H1 (cell line): Measurements from ENCODE around the gene ERVFRD-1.

ENCODE experiments used
- CHD1 ChIP-seq: IDR thresholded peaks from 2 replicates; pipeline ENCODE4 v1.6.1; 2012; ENCODE audit warnings: low read depth, low read length, improper control_type of control experiment
- EP300 ChIP-seq, 2 experiments: IDR thresholded peaks; 1 replicate in 1 of 2; 2 replicates in 1 of 2; pipeline ENCODE4 v1.6.1; 2011 to 2012; ENCODE audit warnings: low read depth in 2 of 2, low read length in 2 of 2, mild to moderate bottlenecking in 2 of 2, borderline replicate concordance in 1 of 2, inconsistent platforms in 1 of 2, moderate library complexity in 1 of 2
- JUN ChIP-seq: IDR thresholded peaks from 2 replicates; pipeline ENCODE4 v1.6.1; 2011; ENCODE audit warnings: low read depth, mild to moderate bottlenecking, improper control_type of control experiment, low read length
- JUND ChIP-seq: IDR thresholded peaks from 2 replicates; pipeline ENCODE4 v1.6.1; 2011; ENCODE audit warnings: mild to moderate bottlenecking, improper control_type of control experiment, low read length
- NANOG ChIP-seq: IDR thresholded peaks from 2 replicates; pipeline ENCODE4 v1.6.1; 2011; ENCODE audit warnings: low read length, low read depth, mild to moderate bottlenecking, inconsistent platforms; ENCODE audit not compliant: insufficient read depth, poor library complexity, severe bottlenecking
- NRF1 ChIP-seq: IDR thresholded peaks from 2 replicates; pipeline ENCODE4 v1.6.1; 2011; ENCODE audit warnings: mild to moderate bottlenecking, low read depth, low read length, improper control_type of control experiment
- POLR2A ChIP-seq, 2 experiments: IDR thresholded peaks; 1 replicate in 1 of 2; 2 replicates in 1 of 2; pipeline ENCODE4 v1.6.1; 2011; ENCODE audit warnings: low read depth in 2 of 2, low read length in 2 of 2, mild to moderate bottlenecking in 2 of 2; ENCODE audit errors: control extremely low read depth in 1 of 2
- RFX5 ChIP-seq: IDR thresholded peaks from 2 replicates; pipeline ENCODE4 v1.6.1; 2011; ENCODE audit warnings: low read depth, low read length, improper control_type of control experiment, borderline replicate concordance
- SP1 ChIP-seq: IDR thresholded peaks from 2 replicates; pipeline ENCODE4 v1.6.1; 2011; ENCODE audit warnings: low read depth, low read length
- TBP ChIP-seq: IDR thresholded peaks from 2 replicates; pipeline ENCODE4 v1.6.1; 2011; ENCODE audit warnings: low read depth, low read length, improper control_type of control experiment
- ZNF274 ChIP-seq: IDR thresholded peaks from 2 replicates; pipeline ENCODE4 v1.7.0; 2012; ENCODE audit warnings: low read length, borderline replicate concordance; ENCODE audit errors: extremely low read depth
- TF ChIP-seq, protein P1 (sequence below), 3 experiments: IDR thresholded peaks; 1 replicate in 2 of 3; 2 replicates in 1 of 3; pipeline versions ENCODE4 v1.5.1 to v1.6.1; 2011; ENCODE audit warnings: low read length in 3 of 3, mild to moderate bottlenecking in 3 of 3, inconsistent platforms in 2 of 3, low read depth in 1 of 3, moderate library complexity in 1 of 3; ENCODE audit not compliant: insufficient read depth in 1 of 3; ENCODE audit errors: control extremely low read depth in 1 of 3

DNA sequence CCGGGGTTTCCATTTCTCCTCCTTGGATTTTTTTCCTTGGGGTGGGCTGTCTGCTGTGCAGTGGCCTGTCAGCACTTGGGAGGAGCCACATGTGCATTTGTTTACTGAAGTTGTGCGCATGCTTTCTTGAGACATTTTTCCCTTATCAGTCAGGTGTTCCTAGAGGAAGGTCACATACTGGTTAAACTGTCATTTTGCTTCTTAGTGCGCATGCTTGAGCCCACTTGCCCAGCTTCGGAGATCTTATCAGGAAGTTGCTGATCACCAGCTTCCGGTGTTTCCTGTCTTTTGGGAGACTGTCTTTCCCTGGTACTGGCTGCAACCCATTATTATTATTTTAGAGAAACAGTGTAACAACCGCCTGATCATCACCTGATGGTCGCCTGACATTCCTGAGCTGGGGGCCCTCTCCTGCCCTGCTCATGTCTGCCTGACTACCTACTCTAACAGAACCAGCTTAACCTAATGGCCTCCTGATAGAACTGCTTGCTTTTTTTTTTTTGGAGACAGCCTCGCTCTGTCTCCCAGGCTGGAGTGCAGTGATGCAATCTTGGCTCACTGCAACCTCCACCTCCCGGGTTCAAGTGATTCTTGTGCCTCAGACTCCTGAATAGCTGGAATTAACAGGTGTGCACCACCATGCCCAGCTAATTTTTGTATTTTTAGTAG, 378 bp upstream of the ERVFRD-1 start:
- TF ChIP-seq POLR2A (IDR thresholded peaks at IDR 0.05; ENCODE audit: control extremely low read depth in 1 of 2, low read depth in 2 of 2, low read length in 2 of 2) (no peak), JUN (no peak), NRF1 (no peak), RFX5 (no peak), ZNF274 (no peak), TBP (no peak), JUND (no peak), EP300 (IDR thresholded peaks at IDR 0.05; ENCODE audit: borderline replicate concordance in 1 of 2, low read depth in 2 of 2, low read length in 2 of 2) (no peak), NANOG (no peak), CHD1 (no peak), SP1 (no peak)
- TF ChIP-seq, protein P1, sequence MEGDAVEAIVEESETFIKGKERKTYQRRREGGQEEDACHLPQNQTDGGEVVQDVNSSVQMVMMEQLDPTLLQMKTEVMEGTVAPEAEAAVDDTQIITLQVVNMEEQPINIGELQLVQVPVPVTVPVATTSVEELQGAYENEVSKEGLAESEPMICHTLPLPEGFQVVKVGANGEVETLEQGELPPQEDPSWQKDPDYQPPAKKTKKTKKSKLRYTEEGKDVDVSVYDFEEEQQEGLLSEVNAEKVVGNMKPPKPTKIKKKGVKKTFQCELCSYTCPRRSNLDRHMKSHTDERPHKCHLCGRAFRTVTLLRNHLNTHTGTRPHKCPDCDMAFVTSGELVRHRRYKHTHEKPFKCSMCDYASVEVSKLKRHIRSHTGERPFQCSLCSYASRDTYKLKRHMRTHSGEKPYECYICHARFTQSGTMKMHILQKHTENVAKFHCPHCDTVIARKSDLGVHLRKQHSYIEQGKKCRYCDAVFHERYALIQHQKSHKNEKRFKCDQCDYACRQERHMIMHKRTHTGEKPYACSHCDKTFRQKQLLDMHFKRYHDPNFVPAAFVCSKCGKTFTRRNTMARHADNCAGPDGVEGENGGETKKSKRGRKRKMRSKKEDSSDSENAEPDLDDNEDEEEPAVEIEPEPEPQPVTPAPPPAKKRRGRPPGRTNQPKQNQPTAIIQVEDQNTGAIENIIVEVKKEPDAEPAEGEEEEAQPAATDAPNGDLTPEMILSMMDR (IDR thresholded peaks at IDR 0.05; ENCODE audit: control extremely low read depth in 1 of 3, insufficient read depth in 1 of 3, low read depth in 1 of 3, low read length in 3 of 3): no peak
